Osteoblast (primary cell): ENCODE measurements around the gene ANKH. TPM values are rescaled to one million over a fixed set of nuclear protein-coding genes. Genes with fewer than 3 reads are reported as not detected.
A peak's percentile ranks its signal among the peaks of the same experiment; 100 is the strongest.

Experiments used
- DNase-seq: peaks from one replicate; pipeline ENCODE4 v3.0.0; 2011; ENCODE audit warnings: low spot score, mixed read lengths; ENCODE audit not compliant: insufficient read length; ENCODE audit errors: missing footprints
- H2AFZ ChIP-seq: 2 replicates; pipeline ENCODE4 v1.6.0; 2011; ENCODE audit warnings: mild to moderate bottlenecking, low read length
- H3K27ac ChIP-seq: 2 replicates; pipeline ENCODE4 v1.5.1; 2011; ENCODE audit warnings: mild to moderate bottlenecking, low read depth, low read length, moderate library complexity
- H3K27me3 ChIP-seq: 2 replicates; pipeline ENCODE4 v1.6.0; 2012; ENCODE audit warnings: mild to moderate bottlenecking, control low read depth, inconsistent platforms, low read length, moderate library complexity; ENCODE audit not compliant: insufficient read depth
- H3K36me3 ChIP-seq: 2 replicates; pipeline ENCODE4 v1.5.1; 2011; ENCODE audit warnings: mild to moderate bottlenecking, low read length, control low read depth, moderate library complexity; ENCODE audit not compliant: insufficient read depth
- H3K4me1 ChIP-seq: 2 replicates; pipeline ENCODE4 v1.5.1; 2011; ENCODE audit warnings: mild to moderate bottlenecking, low read length, control low read depth, moderate library complexity; ENCODE audit not compliant: insufficient read depth
- H3K4me2 ChIP-seq: 2 replicates; pipeline ENCODE4 v1.6.0; 2011; ENCODE audit warnings: mild to moderate bottlenecking, low read length; ENCODE audit not compliant: insufficient read depth
- H3K4me3 ChIP-seq: fragments of 200-600 bp; sonication (generic); 3 replicates; pipeline ENCODE4 v1.5.1; 2012; ENCODE audit warnings: mild to moderate bottlenecking, low read length, inconsistent platforms; ENCODE audit not compliant: insufficient read depth
- H3K79me2 ChIP-seq: 2 replicates; pipeline ENCODE4 v1.6.0; 2012; ENCODE audit warnings: mild to moderate bottlenecking, low read length, control low read depth, inconsistent platforms; ENCODE audit not compliant: insufficient read depth
- H3K9me3 ChIP-seq: 2 replicates; pipeline ENCODE4 v1.5.1; 2011; ENCODE audit warnings: low read depth, low read length, control low read depth
- H4K20me1 ChIP-seq: 2 replicates; pipeline ENCODE4 v1.6.0; 2012; ENCODE audit warnings: mild to moderate bottlenecking, low read length, control low read depth; ENCODE audit not compliant: insufficient read depth
- CTCF ChIP-seq: IDR thresholded peaks from 2 replicates; pipeline ENCODE4 v1.5.1; 2011; ENCODE audit warnings: mild to moderate bottlenecking, low read depth, low read length, moderate library complexity; ENCODE audit errors: extremely low read depth
- total RNA-seq: library from RNA; depleted of rRNA; stranded (reverse); fragments of >200 nt; gene quantifications from 2 replicates; pipeline ENCODE4 v1.2.3, GENCODE V29; 2012

ANKH gene
- total RNA-seq, 1 donor: 125 TPM

- peaks cover 28% of the 10 kb centered on the region for H3K36me3 ChIP-seq
- no peak for DNase-seq
- no peak for TF ChIP-seq CTCF
- H4K20me1 ChIP-seq: no peaks in the 10 kb centered on the region
- no peaks in the 10 kb centered on the region for H3K27me3 ChIP-seq
- H3K27ac ChIP-seq: no peak overlapping the region
- H3K79me2 ChIP-seq: peaks cover 6% of the 10 kb centered on the region
- no peak overlapping the region for H3K4me2 ChIP-seq
- no peak overlapping the region for H2AFZ ChIP-seq
- no peaks in the 10 kb centered on the region for H3K9me3 ChIP-seq
- H3K4me1 ChIP-seq: no peaks in the 10 kb centered on the region
- no peak overlapping the region for H3K4me3 ChIP-seq
These were observed 176.4 kb downstream of the ANKH start for GRCh38 chr5:14695152-14695551.

DNA sequence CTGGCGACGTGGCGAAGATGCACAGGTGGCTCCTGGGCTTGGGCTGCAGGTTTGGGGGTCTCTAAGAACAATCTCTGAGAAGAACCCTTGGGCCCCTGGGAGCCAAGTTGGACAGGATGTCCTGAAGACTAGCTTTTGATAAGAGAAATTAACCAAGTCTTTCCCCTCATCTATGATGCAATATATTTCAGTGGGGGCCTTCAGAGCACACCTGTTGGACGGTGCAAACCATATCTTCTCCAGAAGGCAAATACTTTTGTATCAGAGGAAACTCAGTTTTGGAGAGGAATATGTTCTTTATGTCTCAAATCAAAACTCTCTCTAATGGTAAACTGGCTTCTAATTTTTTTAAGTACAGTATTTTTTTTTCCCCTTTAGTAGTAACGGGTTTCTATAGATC, 178.5 kb downstream of the ANKH start:
- Histone ChIP-seq H3K4me3 (no peak overlapping the region), H3K36me3 (peaks cover 48% of the 10 kb centered on the region), H3K4me1 (no peaks in the 10 kb centered on the region), H4K20me1 (no peaks in the 10 kb centered on the region), H3K27ac (no peak overlapping the region), H3K4me2 (no peak overlapping the region), H3K27me3 (no peaks in the 10 kb centered on the region), H3K9me3 (no peaks in the 10 kb centered on the region), H2AFZ (no peak overlapping the region), H3K79me2 (peaks cover 11% of the 10 kb centered on the region)
- no peak for TF ChIP-seq CTCF
- no peak for DNase-seq

- Histone ChIP-seq H2AFZ (no peak overlapping the region), H4K20me1 (no peaks in the 10 kb centered on the region), H3K27me3 (no peaks in the 10 kb centered on the region), H3K9me3 (no peaks in the 10 kb centered on the region), H3K36me3 (peaks cover 58% of the 10 kb centered on the region), H3K79me2 (peaks cover 23% of the 10 kb centered on the region), H3K4me1 (peaks cover 3% of the 10 kb centered on the region), H3K27ac (no peak overlapping the region), H3K4me3 (no peak overlapping the region), H3K4me2 (no peak overlapping the region)
- DNase-seq: no peak
- peak; percentile 6 for TF ChIP-seq CTCF
These were observed 184.4 kb downstream of the ANKH start for GRCh38 chr5:14687023-14687665.

DNA sequence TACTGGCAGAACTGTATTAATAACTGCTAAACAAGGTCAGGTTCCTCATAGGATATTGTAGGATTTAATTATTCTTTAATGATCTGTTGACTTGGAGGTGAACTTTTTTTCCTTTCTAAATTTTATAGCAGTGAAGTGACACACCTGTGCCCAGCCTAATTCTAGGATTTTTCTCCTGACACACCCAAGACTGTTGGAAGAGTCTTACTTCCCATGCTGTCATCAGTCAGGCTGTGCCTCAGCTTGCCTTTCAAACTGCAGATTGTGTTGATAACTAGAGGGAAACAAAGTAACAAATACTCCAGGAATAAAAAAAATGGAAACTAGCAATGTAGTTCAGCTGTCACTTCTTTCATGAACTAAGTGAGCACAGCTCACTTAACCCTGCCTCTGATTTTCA, 185.1 kb downstream of the ANKH start:
- Histone ChIP-seq H3K9me3 (no peaks in the 10 kb centered on the region), H3K27ac (no peak overlapping the region), H3K4me1 (peaks cover 3% of the 10 kb centered on the region), H3K4me3 (no peak overlapping the region), H3K36me3 (peaks cover 63% of the 10 kb centered on the region), H2AFZ (no peak overlapping the region), H3K79me2 (peaks cover 23% of the 10 kb centered on the region), H4K20me1 (no peaks in the 10 kb centered on the region), H3K4me2 (no peak overlapping the region), H3K27me3 (no peaks in the 10 kb centered on the region)
- no peak for TF ChIP-seq CTCF
- DNase-seq: no peak
